Measurements from ENCODE around the gene NAT9.

The NAT9 gene

GRCh38 chr17:74778960-74779359, 2.8 kb upstream of the NAT9 start:
- DNase-seq: no peak

DNA sequence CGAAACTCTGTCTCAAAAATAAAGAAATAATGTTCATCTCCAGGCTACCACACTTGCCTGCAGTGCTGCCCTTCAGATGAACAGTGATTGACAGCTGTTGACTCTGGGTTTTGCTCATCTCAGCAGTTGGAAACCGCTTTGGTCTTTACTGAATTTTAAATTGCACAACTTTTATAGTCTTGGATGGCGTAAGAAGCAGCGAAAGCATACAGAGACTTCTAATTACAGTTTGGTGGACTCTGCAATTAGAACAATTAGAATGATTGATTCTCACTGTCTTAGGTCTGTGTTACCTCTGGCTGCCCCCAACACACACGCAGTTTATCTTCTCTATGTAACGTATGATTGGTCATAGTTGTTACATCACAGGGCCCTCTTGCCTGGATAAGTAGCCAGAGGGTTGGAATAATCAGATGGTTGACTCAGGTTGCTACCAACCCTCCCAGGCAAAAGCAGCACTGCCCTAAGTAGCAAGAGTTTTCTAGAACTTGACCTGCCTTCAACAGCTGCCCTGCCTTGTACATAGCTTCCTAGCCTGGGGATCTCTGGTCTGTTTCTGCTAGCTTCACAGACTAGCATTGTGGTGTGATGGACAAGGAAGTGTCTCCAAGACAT, 1.9 kb upstream of the NAT9 start:
- no peak for DNase-seq

DNA sequence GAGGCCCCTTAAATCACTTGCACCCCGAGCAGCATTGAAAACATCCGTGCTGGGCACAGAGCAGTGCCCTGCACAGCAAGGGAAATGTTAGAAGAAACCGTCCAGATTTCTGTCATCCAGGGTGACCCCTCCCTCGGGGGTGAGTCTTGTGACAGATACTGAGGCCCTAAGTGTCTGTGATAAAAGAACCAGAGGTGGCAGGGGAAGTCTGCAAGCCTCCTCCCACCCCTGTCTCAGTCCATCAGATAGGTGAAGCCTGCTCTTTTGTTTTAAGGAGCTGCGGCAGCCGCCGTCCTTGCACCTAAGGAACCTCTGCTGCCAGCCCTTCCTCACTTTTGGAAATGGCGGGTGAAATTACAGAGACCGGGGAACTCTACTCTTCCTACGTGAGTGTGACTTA, 845 bp upstream of the NAT9 start:
- DNase-seq: no peak

DNA sequence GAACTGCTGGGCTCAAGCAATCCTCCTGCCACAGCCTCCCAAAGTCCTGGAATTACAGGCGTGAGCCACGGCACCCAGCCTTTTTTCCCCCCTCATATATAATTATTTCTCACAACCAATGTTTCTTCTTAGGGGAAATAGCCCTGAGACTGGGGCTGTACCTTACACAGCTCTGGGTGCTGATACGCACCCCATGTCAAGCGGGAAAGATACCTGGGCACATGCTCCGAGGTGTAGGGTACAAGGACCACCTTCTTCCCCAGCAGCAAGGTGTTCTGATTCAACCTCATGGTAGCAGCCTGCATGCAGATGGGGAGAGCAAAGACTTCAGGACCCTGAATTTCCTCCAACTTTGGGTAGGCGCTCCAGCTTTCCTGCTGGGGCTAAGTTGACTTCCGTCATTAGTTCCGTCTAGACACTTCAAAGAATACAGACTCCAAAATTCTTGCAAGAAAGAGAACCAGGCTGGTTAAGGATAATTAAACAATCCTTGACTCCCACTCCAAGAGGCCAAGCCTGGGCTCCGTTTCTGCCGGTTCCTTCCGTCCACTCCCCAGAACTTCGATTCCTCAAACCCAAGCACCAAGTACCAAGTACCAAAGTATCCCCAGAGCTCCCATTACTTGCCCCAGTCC, 619 bp downstream of the NAT9 start:
- DNase-seq: no peak

DNA sequence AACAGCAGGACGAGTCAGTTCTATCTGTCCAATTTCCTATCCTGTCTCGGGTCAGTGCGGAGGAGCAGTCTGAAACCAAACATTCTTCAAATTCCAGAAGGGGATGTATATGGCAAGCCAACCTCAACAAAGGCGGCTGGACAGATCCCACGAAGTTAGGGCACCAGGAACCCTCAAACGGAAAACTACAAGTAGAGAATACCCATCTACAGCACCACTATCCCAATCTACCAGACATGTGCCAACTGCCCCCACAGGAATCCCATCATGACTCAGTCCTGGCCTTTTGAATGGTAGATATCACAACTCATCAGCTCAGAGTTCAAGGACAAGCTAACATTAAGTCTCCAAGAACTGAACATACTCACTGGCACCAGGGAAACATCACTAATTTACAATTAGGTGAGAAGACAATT, 2.3 kb downstream of the NAT9 start:
- DNase-seq: no peak

DNA sequence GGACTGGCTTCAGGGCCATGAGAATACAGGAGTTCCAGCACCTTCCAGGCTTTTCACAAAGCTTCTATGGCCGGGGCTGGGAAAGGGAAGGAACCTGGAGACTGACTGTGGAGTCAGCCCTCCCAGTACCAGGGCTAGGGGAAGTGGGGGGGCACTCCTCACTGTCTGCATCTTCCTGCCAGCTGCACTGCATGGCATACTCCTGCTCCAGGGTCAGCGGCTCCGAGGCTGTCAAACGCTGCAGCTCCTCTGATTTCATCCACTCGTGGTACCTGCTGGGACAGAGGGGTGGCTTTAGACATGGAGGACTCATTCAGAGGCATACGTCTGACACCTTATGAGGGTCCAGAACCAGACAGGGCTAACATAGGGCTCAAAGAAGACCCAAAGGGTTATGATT, 2.7 kb downstream of the NAT9 start:
- no peak for DNase-seq

- no peak for DNase-seq
Measured at GRCh38 chr17:74772053-74772452, 4.1 kb downstream of the NAT9 start.

- no peak for DNase-seq
Measured at GRCh38 chr17:74771319-74771914, 4.7 kb downstream of the NAT9 start.

DNA sequence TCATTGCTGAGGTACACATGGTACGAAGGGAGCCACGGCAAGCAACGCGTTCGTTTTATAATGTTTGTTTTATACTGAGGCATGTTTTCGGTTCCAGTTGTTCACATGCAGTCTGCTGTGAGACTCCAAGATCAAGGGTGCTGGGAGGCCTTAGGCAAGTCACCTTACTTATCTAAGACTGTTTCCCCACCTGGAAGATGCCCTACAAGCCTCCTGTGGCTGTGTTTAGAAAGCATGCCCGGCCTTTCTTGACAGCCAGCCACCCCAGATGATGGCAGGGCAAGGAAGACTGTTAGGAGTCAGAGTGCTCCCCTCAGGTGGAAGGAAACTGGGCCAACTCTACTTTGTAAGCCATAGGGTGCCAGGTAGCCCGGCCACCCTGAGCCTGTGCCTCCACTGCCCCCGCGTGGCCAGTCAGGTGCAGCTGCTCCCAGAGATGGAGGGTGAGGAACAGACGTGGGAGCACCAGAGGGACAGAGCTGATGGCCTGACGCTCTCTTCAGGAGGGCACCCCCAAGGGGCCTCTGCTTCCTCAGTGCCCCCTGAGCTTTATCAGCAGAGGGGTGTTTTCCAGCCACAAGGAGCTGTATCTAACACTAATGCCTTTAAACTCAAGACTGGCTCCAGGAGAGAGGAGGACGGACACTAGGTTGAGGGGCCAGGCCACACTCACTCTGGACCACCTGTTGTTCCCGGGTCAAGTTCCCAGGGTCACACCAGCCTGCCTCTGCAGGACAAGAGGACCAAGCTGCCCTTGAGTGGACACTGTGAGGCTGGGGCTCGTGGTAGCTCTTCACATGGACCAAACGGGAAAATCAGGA, 5.4 kb downstream of the NAT9 start:
- peak; percentile 21 to 57 (median 39) for DNase-seq

GRCh38 chr17:74769856-74770497, 6.2 kb downstream of the NAT9 start:
- DNase-seq: no peak

DNA sequence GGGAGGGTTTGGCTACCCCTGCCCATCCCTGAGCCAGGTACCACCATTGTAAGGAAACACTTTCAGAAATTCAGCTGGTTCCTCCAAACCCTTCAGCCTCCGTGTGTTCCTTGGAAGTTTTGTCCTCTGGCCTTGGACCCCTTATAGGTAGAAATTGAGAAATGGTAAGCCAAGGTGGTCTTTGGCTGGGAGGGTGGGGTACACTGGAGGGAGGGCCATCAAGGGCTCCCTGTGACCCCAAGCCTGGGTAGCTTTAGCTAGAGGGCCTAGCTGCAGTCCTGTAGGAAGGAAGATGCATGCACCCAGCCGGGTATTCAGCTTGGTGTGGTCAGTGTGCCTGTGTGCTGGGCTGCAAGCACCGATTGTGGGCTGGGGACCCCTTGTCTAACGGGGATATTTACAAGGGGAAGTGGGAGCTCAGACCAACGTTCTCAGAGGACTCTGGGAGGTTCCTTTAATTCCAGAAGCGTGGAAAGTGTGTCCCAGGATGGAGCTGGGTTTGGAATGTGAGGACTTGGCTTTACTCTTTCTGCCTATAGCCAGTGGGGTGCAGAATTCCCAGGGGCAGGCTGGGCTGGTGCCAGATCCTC, 6.8 kb downstream of the NAT9 start:
- no peak for DNase-seq

- no peak for DNase-seq
Measured at GRCh38 chr17:74768763-74769114, 7.4 kb downstream of the NAT9 start.

DNA sequence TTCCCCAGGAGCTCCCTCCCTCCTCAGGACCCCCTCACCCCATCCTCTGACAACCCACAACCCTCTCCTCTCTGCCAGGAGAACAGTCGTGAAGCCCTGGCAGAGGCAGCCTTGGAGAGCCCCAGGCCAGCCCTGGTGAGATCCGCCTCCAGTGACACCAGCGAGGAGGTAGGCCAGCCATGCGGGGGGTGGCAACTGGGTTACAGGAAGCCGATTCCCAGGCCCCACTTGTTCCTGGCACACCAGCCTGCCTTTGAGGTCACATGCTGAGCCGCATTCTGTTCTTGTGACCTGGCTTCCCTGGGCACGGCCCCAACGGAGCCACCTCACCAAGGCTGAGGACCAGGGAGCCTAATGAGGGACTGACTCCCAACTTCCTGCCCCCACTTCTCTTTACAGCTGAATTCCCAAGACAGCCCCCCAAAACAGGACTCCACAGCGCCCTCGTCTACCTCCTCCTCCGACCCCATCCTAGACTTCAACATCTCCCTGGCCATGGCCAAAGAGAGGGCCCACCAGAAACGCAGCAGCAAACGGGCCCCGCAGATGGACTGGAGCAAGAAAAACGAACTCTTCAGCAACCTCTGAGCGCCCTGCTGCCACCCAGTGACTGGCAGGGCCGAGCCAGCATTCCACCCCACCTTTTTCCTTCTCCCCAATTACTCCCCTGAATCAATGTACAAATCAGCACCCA, 7.9 kb downstream of the NAT9 start:
- DNase-seq: no peak

DNA sequence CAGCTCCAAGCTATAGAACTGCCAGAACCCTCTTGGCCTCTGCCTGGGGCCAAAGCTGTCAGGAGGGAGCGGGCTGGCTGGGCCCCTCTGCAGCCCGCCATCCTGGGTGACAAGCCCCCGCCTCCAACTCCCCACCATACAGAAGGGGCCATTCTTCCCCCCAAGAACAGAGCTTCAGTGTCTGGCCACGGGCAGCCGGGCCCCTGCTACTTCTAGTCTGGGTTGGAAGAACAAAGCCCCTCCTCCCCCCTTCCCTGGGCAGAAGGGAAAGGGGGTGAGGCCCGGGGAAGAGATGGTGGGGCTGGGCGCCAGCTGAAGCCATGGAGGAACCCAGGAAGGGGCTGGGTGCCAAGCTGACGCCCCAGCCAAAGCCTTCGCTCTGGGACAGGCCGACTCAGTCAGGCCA, 9.0 kb downstream of the NAT9 start:
- no peak for DNase-seq

- DNase-seq: no peak
Measured at GRCh38 chr17:74766413-74766812, 9.7 kb downstream of the NAT9 start.

DNA sequence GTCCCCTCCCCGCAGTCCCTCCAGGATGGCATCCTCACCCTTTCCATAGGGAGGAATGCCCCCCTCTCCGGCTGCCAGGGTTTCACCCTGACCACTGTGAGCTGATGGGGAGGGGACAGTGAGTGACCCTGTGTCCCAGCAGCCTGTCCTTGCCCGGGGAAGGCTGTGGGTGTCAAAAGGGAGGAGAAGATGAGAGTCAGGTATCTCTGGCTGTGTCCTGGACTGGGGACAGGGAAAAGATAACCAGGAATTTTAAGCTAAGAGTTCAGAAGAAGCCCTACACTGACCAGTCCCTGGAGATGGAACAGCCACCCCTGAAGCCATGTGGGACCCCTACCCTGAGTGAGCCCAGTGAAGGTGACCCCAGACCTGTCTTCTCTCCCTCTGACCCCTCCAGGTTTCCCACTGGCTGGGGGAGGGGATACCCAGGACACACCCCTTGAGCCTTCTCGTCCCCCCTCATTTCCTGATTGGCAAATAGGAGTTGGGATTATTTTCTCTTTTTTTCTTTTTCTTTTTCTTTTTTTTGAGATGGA, 11.3 kb downstream of the NAT9 start:
- DNase-seq: no peak

DNA sequence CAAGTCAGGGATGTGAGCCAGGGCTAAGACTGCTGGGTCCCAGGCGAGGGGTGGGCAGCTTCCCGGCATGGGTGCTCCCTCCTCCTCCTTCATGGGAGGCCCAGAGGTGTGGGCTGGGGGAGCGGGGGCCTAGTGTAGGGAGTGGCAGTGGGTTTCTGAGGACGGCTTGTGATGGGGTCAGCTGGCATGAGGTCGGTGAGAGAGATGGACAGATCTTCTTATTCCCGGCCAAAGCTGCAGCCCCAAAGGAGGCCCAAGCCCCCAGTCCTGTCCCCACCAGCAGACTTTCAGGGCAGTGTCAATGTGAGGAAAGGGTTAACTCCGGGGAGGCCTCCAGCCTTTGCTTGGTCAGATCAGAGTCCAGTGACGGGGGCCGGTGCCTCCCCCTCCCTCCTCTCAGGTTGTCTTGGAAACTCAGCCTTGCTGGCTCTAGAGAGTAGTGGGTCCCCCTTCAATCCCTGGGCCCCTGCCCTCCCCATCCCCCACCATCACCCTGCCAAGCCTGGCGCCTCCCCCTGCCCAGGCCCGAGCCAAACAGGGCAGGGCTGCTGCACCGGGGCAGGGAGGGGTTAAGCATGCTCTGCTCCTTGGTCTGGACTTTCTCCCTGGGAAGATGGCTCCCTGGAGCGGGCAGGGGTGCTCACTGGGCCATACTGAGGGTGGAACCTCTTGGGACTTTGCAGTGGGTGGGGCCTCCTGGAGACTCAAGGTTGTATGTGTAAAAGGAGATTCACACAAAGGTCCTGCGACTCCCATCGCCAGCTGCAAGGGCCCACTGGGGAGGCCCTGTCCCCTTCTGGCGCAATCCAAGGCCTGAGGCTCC, 12.4 kb downstream of the NAT9 start:
- no peak for DNase-seq

GRCh38 chr17:74761931-74762330, 14.2 kb downstream of the NAT9 start:
- DNase-seq: no peak

- DNase-seq: no peak
Measured at GRCh38 chr17:74761419-74761818, 14.7 kb downstream of the NAT9 start.

- no peak for DNase-seq
Measured at GRCh38 chr17:74760404-74761105, 15.6 kb downstream of the NAT9 start.
